ENCODE data around the gene PHF23.

- no peak for TF ChIP-seq REST (IDR thresholded peaks at IDR 0.05; ENCODE audit: insufficient read depth in 1 of 2, low read depth in 2 of 2, low read length in 2 of 2)
- TF ChIP-seq POLR2AphosphoS5 (IDR thresholded peaks at IDR 0.05; ENCODE audit: low read depth, low read length), result no peak
- TF ChIP-seq FOXP2 (optimal IDR thresholded peaks at IDR 0.05; ENCODE audit: borderline replicate concordance, extremely low read depth, extremely low read length, insufficient read depth), result no peak
These were observed 10.0 kb upstream of the PHF23 start for GRCh38 chr17:7249214-7249613.

Data from PFSK-1 (cell line).